Liver (tissue), 9 donors: ENCODE results near the gene CTSV. TPM values are rescaled to one million over a fixed set of nuclear protein-coding genes. Genes with fewer than 3 reads are reported as not detected.

Experiments used
- DNase-seq: peaks from one replicate; pipeline ENCODE4 v3.0.0-alpha.2; 2017; ENCODE audit warnings: low spot score
- H3K27ac ChIP-seq, 2 donors: one replicate each; pipeline ENCODE4 v1.7.0; 2013; ENCODE audit warnings: inconsistent platforms in 2 of 2, low read length in 2 of 2, control low read depth in 1 of 2, low read depth in 1 of 2, mild to moderate bottlenecking in 1 of 2
- H3K27me3 ChIP-seq, 4 donors: one replicate each; pipeline versions ENCODE4 v1.6.1 to v1.7.0; 2013; ENCODE audit warnings: low read length in 3 of 4, inconsistent platforms in 1 of 4, mild to moderate bottlenecking in 1 of 4, moderate library complexity in 1 of 4; ENCODE audit not compliant: control insufficient read depth in 4 of 4, insufficient read depth in 4 of 4
- H3K36me3 ChIP-seq, 4 donors: one replicate each; pipeline versions ENCODE4 v1.6.1 to v1.7.0; 2013; ENCODE audit warnings: low read length in 3 of 4, mild to moderate bottlenecking in 3 of 4, low read depth in 1 of 4, moderate library complexity in 1 of 4; ENCODE audit not compliant: control insufficient read depth in 4 of 4, insufficient read depth in 3 of 4
- H3K4me1 ChIP-seq, 4 donors: one replicate each; pipeline versions ENCODE4 v1.6.1 to v1.7.0; 2013; ENCODE audit warnings: low read length in 3 of 4, mild to moderate bottlenecking in 3 of 4, moderate library complexity in 1 of 4; ENCODE audit not compliant: control insufficient read depth in 4 of 4, insufficient read depth in 4 of 4
- H3K4me3 ChIP-seq, 3 donors: one replicate each; pipeline versions ENCODE4 v1.6.1 to v1.7.0; 2013; ENCODE audit warnings: low read length in 3 of 3, control low read depth in 1 of 3, low read depth in 1 of 3, mild to moderate bottlenecking in 1 of 3
- H3K9ac ChIP-seq, 2 donors: one replicate each; pipeline ENCODE4 v1.7.0; 2013; ENCODE audit warnings: low read length in 2 of 2, mild to moderate bottlenecking in 2 of 2, moderate library complexity in 2 of 2, control low read depth in 1 of 2, low read depth in 1 of 2
- H3K9me3 ChIP-seq, 4 donors: one replicate each; pipeline versions ENCODE4 v1.6.1 to v1.7.0; 2013; ENCODE audit warnings: low read length in 3 of 4; ENCODE audit not compliant: control insufficient read depth in 4 of 4
- CTCF ChIP-seq: fragments of 150-350 bp; IDR thresholded peaks from 2 replicates; pipeline ENCODE4 v1.5.1; 2017; ENCODE audit warnings: improper control_type of control experiment, low read depth, low read length; ENCODE audit not compliant: missing input control
- EGR1 ChIP-seq, 2 donors: IDR thresholded peaks; 2 replicates each; pipeline ENCODE4 v1.6.1; 2016 to 2018; ENCODE audit warnings: antibody characterized with exemption in 2 of 2, low read depth in 2 of 2
- FOXA1 ChIP-seq: IDR thresholded peaks from 2 replicates; pipeline ENCODE4 v1.6.1; 2016; ENCODE audit warnings: antibody characterized with exemption
- FOXA2 ChIP-seq: IDR thresholded peaks from 2 replicates; pipeline ENCODE4 v1.6.1; 2016; ENCODE audit warnings: antibody characterized with exemption
- GABPA ChIP-seq, 2 donors: IDR thresholded peaks in 1 of 2; conservative IDR thresholded peaks in 1 of 2; 2 replicates each; pipeline ENCODE4 v1.6.1; 2016; ENCODE audit warnings: antibody characterized with exemption in 2 of 2, mild to moderate bottlenecking in 1 of 2, moderate library complexity in 1 of 2
- HNF4A ChIP-seq, 2 donors: conservative IDR thresholded peaks; 2 replicates each; pipeline ENCODE4 v1.6.1; 2016; ENCODE audit warnings: antibody characterized with exemption in 2 of 2, mild to moderate bottlenecking in 2 of 2
- HNF4G ChIP-seq: IDR thresholded peaks from 2 replicates; pipeline ENCODE4 v1.6.1; 2016; ENCODE audit warnings: antibody characterized with exemption
- JUND ChIP-seq, 2 donors: IDR thresholded peaks; 2 replicates each; pipeline ENCODE4 v1.6.1; 2016; ENCODE audit warnings: antibody characterized with exemption in 2 of 2
- MAX ChIP-seq: IDR thresholded peaks from 2 replicates; pipeline ENCODE4 v1.6.1; 2016; ENCODE audit warnings: antibody characterized with exemption
- NR2F2 ChIP-seq: IDR thresholded peaks from 2 replicates; pipeline ENCODE4 v1.6.1; 2016; ENCODE audit warnings: antibody characterized with exemption
- RAD21 ChIP-seq, 2 donors: IDR thresholded peaks; 2 replicates each; pipeline ENCODE4 v1.6.1; 2016; ENCODE audit warnings: antibody characterized with exemption in 2 of 2, mild to moderate bottlenecking in 2 of 2
- RXRA ChIP-seq, 2 donors: IDR thresholded peaks; 2 replicates each; pipeline ENCODE4 v1.6.1; 2017 to 2018; ENCODE audit warnings: antibody characterized with exemption in 2 of 2, mild to moderate bottlenecking in 1 of 2
- SP1 ChIP-seq: IDR thresholded peaks from 2 replicates; pipeline ENCODE4 v1.6.1; 2018; ENCODE audit warnings: antibody characterized with exemption, mild to moderate bottlenecking
- TAF1 ChIP-seq: conservative IDR thresholded peaks from 2 replicates; pipeline ENCODE4 v1.6.1; 2016; ENCODE audit warnings: antibody characterized with exemption, mild to moderate bottlenecking
- YY1 ChIP-seq: IDR thresholded peaks from 2 replicates; pipeline ENCODE4 v1.6.1; 2016; ENCODE audit warnings: antibody characterized with exemption, mild to moderate bottlenecking
- ZBTB33 ChIP-seq: IDR thresholded peaks from 2 replicates; pipeline ENCODE4 v1.6.1; 2016; ENCODE audit warnings: antibody characterized with exemption
- WGBS: extraction: QIAGEN DNeasy Blood & Tissue Kit; methylation state at CpG from one replicate; pipeline ENCODE4 v1.1.7; 2013; 5-methylcytosine and 5-hydroxymethylcytosine counted together
- polyA plus RNA-seq, 2 donors: library from polyadenylated mRNA; stranded (reverse) in 1 of 2; unstranded in 1 of 2; fragments of 200-250 nt in 1 of 2; fragments of >200 nt in 1 of 2; fragmentation: Nextera tagmentation in 1 of 2; extraction: Ambion mirVana in 1 of 2; gene quantifications; one replicate each; pipeline versions ENCODE4 v1.2.1 to v1.2.3, GENCODE V29; 2013 to 2015
- total RNA-seq, 2 donors: library from RNA; depleted of rRNA; stranded (reverse); fragments of >200 nt; gene quantifications; one replicate each; pipeline ENCODE4 v1.2.3, GENCODE V29; 2014
- TF ChIP-seq, protein P1 (sequence below): IDR thresholded peaks from 2 replicates; pipeline ENCODE4 v1.6.1; 2016; ENCODE audit warnings: antibody characterized with exemption
- TF ChIP-seq, protein P2 (sequence below): IDR thresholded peaks from 2 replicates; pipeline ENCODE4 v1.6.1; 2016; ENCODE audit warnings: antibody characterized with exemption, mild to moderate bottlenecking
- donor health status: healthy.
- donor health status: healthy.
- donor health status: healthy.
- donor health status: healthy.
- donor health status: healthy.

Gene CTSV
- total and polyA plus RNA-seq, 4 donors = 0.17 to 0.65 (median 0.30) TPM

GRCh38 chr9:97064176-97064575, 25.2 kb upstream of the CTSV start:
- Histone ChIP-seq H3K4me1 (no peaks in the 10 kb centered on the region), H3K27ac (no peak overlapping the region), H3K4me3 (no peak overlapping the region), H3K27me3 (no peaks in the 10 kb centered on the region), H3K9ac (no peak overlapping the region), H3K9me3 (no peaks in the 10 kb centered on the region), H3K36me3 (no peaks in the 10 kb centered on the region)
- no peak for DNase-seq
- TF ChIP-seq CTCF (no peak), ZBTB33 (no peak), TAF1 (no peak), HNF4A (conservative IDR thresholded peaks at IDR 0.05) (no peak), JUND (IDR thresholded peaks at IDR 0.05) (no peak), FOXA2 (no peak), MAX (no peak), RAD21 (IDR thresholded peaks at IDR 0.05) (no peak), NR2F2 (no peak), GABPA (IDR thresholded peaks at IDR 0.05 in 1 of 2, conservative IDR thresholded peaks at IDR 0.05 in 1 of 2) (no peak), YY1 (no peak), HNF4G (no peak), RXRA (IDR thresholded peaks at IDR 0.05) (no peak)
- TF ChIP-seq, protein P1, sequence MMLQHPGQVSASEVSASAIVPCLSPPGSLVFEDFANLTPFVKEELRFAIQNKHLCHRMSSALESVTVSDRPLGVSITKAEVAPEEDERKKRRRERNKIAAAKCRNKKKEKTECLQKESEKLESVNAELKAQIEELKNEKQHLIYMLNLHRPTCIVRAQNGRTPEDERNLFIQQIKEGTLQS = no peak
- 43% methylated on average over 2 of the region's 2 CpGs for WGBS

DNA sequence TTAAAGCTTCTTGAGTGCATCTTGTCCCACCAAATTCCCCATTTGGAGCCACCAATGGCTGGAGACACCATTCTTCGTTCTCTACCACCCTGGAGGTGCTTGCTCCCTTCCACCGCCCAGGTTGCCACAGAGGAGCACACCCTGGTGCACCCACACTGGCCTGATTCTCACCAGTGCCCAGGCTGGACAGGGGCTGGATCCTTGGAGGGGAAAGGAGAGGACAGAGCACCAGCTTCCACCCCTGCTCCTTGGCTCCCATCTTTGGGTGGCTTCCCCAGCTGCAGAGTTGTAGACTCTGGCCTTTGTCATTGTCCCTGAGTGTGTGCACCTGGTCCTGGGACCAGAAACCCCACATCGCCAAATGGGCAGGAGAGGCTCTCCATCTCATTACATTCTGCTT, 21.9 kb upstream of the CTSV start:
- Histone ChIP-seq H3K4me3 (no peak overlapping the region), H3K36me3 (no peaks in the 10 kb centered on the region), H3K9me3 (no peaks in the 10 kb centered on the region), H3K27ac (no peak overlapping the region), H3K9ac (no peak overlapping the region), H3K4me1 (no peaks in the 10 kb centered on the region), H3K27me3 (peaks cover 0 to 3% (median 0%) of the 10 kb centered on the region in 4 donors)
- WGBS = 88% methylated on average over 3 of the region's 3 CpGs
- no peak for DNase-seq
- TF ChIP-seq HNF4G = no peak
- TF ChIP-seq ZBTB33 = no peak
- TF ChIP-seq RAD21 (IDR thresholded peaks at IDR 0.05) = no peak
- TF ChIP-seq, protein P2, sequence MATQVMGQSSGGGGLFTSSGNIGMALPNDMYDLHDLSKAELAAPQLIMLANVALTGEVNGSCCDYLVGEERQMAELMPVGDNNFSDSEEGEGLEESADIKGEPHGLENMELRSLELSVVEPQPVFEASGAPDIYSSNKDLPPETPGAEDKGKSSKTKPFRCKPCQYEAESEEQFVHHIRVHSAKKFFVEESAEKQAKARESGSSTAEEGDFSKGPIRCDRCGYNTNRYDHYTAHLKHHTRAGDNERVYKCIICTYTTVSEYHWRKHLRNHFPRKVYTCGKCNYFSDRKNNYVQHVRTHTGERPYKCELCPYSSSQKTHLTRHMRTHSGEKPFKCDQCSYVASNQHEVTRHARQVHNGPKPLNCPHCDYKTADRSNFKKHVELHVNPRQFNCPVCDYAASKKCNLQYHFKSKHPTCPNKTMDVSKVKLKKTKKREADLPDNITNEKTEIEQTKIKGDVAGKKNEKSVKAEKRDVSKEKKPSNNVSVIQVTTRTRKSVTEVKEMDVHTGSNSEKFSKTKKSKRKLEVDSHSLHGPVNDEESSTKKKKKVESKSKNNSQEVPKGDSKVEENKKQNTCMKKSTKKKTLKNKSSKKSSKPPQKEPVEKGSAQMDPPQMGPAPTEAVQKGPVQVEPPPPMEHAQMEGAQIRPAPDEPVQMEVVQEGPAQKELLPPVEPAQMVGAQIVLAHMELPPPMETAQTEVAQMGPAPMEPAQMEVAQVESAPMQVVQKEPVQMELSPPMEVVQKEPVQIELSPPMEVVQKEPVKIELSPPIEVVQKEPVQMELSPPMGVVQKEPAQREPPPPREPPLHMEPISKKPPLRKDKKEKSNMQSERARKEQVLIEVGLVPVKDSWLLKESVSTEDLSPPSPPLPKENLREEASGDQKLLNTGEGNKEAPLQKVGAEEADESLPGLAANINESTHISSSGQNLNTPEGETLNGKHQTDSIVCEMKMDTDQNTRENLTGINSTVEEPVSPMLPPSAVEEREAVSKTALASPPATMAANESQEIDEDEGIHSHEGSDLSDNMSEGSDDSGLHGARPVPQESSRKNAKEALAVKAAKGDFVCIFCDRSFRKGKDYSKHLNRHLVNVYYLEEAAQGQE = no peak
- TF ChIP-seq, protein P1 = no peak
- TF ChIP-seq MAX = no peak
- TF ChIP-seq RXRA (IDR thresholded peaks at IDR 0.05) = no peak
- TF ChIP-seq SP1 = no peak
- no peak for TF ChIP-seq HNF4A (conservative IDR thresholded peaks at IDR 0.05)
- TF ChIP-seq CTCF = no peak
- no peak for TF ChIP-seq YY1
- TF ChIP-seq FOXA2 = no peak
- TF ChIP-seq TAF1 = no peak
- no peak for TF ChIP-seq GABPA (IDR thresholded peaks at IDR 0.05 in 1 of 2, conservative IDR thresholded peaks at IDR 0.05 in 1 of 2)
- TF ChIP-seq JUND (IDR thresholded peaks at IDR 0.05) = no peak
- TF ChIP-seq EGR1 (IDR thresholded peaks at IDR 0.05; ENCODE audit: low read depth in 2 of 2) = no peak
- TF ChIP-seq NR2F2 = no peak
- TF ChIP-seq FOXA1 = no peak
